Heart left ventricle (tissue), 16 donors: ENCODE results near the gene CEP250. TPM values are rescaled to one million over a fixed set of nuclear protein-coding genes. Genes with fewer than 3 reads are reported as not detected.

Experiments
- ATAC-seq, 4 donors: fragments of 200-7000 bp; cut with Tn5 transposase; one replicate each; pipeline ENCODE4 v1.9.1; 2020 to 2022; ENCODE audit warnings: moderate library complexity in 4 of 4, mild to moderate bottlenecking in 3 of 4, moderate number of reproducible peaks in 1 of 4
- DNase-seq, 5 donors: peaks; one replicate each; pipeline ENCODE4 v3.0.0-alpha.2; 2020
- H3K27ac ChIP-seq, 12 donors: fragments of 200-600 bp; sonication (generic) in 4 of 12; one replicate each; pipeline versions ENCODE4 v1.5.0 to v1.8.0; 2016 to 2022; ENCODE audit warnings: mild to moderate bottlenecking in 2 of 12
- H3K27me3 ChIP-seq, 9 donors: fragments of 200-600 bp; sonication (generic) in 2 of 9; one replicate each; pipeline versions ENCODE4 v1.5.1 to v1.8.0; 2016 to 2022; ENCODE audit warnings: mild to moderate bottlenecking in 3 of 9
- H3K36me3 ChIP-seq, 9 donors: fragments of 200-600 bp; sonication (generic) in 2 of 9; one replicate each; pipeline versions ENCODE4 v1.5.0 to v1.8.0; 2018 to 2022; ENCODE audit warnings: mild to moderate bottlenecking in 2 of 9
- H3K4me1 ChIP-seq, 12 donors: fragments of 200-600 bp; sonication (generic) in 4 of 12; one replicate each; pipeline versions ENCODE4 v1.5.0 to v1.8.0; 2016 to 2022; ENCODE audit warnings: mild to moderate bottlenecking in 3 of 12
- H3K4me3 ChIP-seq, 12 donors: fragments of 200-600 bp; sonication (generic) in 4 of 12; one replicate each; pipeline versions ENCODE4 v1.5.0 to v1.8.0; 2017 to 2022; ENCODE audit warnings: mild to moderate bottlenecking in 9 of 12, moderate library complexity in 4 of 12
- H3K9me3 ChIP-seq, 12 donors: fragments of 200-600 bp; sonication (generic) in 4 of 12; one replicate each; pipeline versions ENCODE4 v1.5.0 to v1.8.0; 2016 to 2022; ENCODE audit warnings: mild to moderate bottlenecking in 1 of 12
- POLR2A ChIP-seq, 2 donors: fragments of 450-650 bp; IDR thresholded peaks; one replicate each; pipeline ENCODE4 v1.6.1; 2017; ENCODE audit warnings: antibody characterized with exemption in 2 of 2, mild to moderate bottlenecking in 2 of 2, moderate library complexity in 2 of 2
- WGBS, 4 donors: extraction: QIAGEN DNeasy Blood & Tissue Kit in 2 of 4; methylation state at CpG; one replicate each; pipeline versions ENCODE4 v1.1.5 to v1.1.7; 2013 to 2018; 5-methylcytosine and 5-hydroxymethylcytosine counted together
- intact Hi-C, 10 donors: fragments of 100-400 bp; cut with DNase I; formaldehyde crosslinking; loops; one replicate each; pipeline versions ENCODE4 v1.11.1 to v1.14.2; 2022
- long read RNA-seq, 3 donors: library from polyadenylated mRNA; unstranded; transcript quantifications; one replicate each; pipeline ENCODE4 v2.0.0, GENCODE V29; 2020 to 2021
- polyA plus RNA-seq, 2 donors: library from polyadenylated mRNA; stranded (reverse); fragments of 200-250 nt; gene quantifications; one replicate each; pipeline ENCODE4 v1.2.3, GENCODE V29; 2013
- total RNA-seq, 9 donors: library from RNA; depleted of rRNA in 2 of 9; stranded (reverse); fragments of >200 nt in 2 of 9; fragmentation: NEBNext Ultra II Directional in 3 of 9; extraction: Animal tissue kit (Norgen Biotek cat#: 25700) in 3 of 9; gene quantifications; one replicate each; pipeline versions ENCODE4 v1.1.0 to v1.2.4, GENCODE V29; 2016 to 2023
- TF ChIP-seq, protein P1 (sequence below), 12 donors: fragments of 200-600 bp; sonication (generic) in 4 of 12; IDR thresholded peaks; one replicate each; pipeline versions ENCODE4 v1.5.0 to v1.8.0; 2018 to 2022; ENCODE audit warnings: antibody characterized with exemption in 12 of 12, mild to moderate bottlenecking in 5 of 12
- donor health status: ischemic (EF 13 %, LVEDD 7.1; RV severe dilation, severe dysfunction).
- donor health status: healthy with polysubstance abuse.
- donor health status: DM: no; HTN: yes; CAD: no.
- donor health status: DM: no; HTN: no; CAD: no.
- donor health status: ischemic (EF 25% LVEDD 6.9; RV normal size, moderate dysfunction).
- donor health status: ischemic (EF 25% LVEDD 5.7; RV mildly dilated, moderate dysfunction).
- donor health status: healthy.
- donor health status: DM: yes; HTN: yes; CAD: no.
- donor health status: ischemic (EF 35%, LVEDD 5.7; RV mildly dilated, moderate dysfunction).
- donor health status: nonischemic (EF 11% LVEDD 7.7; RV severe dilation, severe dysfunction).
- donor health status: DM: yes; HTN: yes; CAD: no.
- donor health status: PGD.
- donor health status: ischemic (EF 29% LVEDD 5.4; RV normal size, mild dysfunction).
- donor health status: nonischemic (EF 23%, LVEDD 6.1; RV moderate dilation, normal function).

Gene CEP250, protein sequence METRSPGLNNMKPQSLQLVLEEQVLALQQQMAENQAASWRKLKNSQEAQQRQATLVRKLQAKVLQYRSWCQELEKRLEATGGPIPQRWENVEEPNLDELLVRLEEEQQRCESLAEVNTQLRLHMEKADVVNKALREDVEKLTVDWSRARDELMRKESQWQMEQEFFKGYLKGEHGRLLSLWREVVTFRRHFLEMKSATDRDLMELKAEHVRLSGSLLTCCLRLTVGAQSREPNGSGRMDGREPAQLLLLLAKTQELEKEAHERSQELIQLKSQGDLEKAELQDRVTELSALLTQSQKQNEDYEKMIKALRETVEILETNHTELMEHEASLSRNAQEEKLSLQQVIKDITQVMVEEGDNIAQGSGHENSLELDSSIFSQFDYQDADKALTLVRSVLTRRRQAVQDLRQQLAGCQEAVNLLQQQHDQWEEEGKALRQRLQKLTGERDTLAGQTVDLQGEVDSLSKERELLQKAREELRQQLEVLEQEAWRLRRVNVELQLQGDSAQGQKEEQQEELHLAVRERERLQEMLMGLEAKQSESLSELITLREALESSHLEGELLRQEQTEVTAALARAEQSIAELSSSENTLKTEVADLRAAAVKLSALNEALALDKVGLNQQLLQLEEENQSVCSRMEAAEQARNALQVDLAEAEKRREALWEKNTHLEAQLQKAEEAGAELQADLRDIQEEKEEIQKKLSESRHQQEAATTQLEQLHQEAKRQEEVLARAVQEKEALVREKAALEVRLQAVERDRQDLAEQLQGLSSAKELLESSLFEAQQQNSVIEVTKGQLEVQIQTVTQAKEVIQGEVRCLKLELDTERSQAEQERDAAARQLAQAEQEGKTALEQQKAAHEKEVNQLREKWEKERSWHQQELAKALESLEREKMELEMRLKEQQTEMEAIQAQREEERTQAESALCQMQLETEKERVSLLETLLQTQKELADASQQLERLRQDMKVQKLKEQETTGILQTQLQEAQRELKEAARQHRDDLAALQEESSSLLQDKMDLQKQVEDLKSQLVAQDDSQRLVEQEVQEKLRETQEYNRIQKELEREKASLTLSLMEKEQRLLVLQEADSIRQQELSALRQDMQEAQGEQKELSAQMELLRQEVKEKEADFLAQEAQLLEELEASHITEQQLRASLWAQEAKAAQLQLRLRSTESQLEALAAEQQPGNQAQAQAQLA (N-terminal part only)
- total RNA-seq (10 to 100 TPM; 11.6 to 21.4 (median 15.4) TPM), polyA plus RNA-seq (10 to 100 TPM; 11.4 to 13.0 TPM)
- long read RNA-seq, donor 1, partial matches to known transcripts: 10 of 24 reads
- long read RNA-seq, donor 1, other reads (novel, unspliced or antisense): 14 of 24 reads
- long read RNA-seq, donor 2, partial matches to known transcripts: 10 of 34 reads
- long read RNA-seq, donor 2, other reads (novel, unspliced or antisense): 24 of 34 reads
- long read RNA-seq, donor 3, partial matches to known transcripts: 8 of 23 reads
- long read RNA-seq, donor 3, other reads (novel, unspliced or antisense): 15 of 23 reads

DNA sequence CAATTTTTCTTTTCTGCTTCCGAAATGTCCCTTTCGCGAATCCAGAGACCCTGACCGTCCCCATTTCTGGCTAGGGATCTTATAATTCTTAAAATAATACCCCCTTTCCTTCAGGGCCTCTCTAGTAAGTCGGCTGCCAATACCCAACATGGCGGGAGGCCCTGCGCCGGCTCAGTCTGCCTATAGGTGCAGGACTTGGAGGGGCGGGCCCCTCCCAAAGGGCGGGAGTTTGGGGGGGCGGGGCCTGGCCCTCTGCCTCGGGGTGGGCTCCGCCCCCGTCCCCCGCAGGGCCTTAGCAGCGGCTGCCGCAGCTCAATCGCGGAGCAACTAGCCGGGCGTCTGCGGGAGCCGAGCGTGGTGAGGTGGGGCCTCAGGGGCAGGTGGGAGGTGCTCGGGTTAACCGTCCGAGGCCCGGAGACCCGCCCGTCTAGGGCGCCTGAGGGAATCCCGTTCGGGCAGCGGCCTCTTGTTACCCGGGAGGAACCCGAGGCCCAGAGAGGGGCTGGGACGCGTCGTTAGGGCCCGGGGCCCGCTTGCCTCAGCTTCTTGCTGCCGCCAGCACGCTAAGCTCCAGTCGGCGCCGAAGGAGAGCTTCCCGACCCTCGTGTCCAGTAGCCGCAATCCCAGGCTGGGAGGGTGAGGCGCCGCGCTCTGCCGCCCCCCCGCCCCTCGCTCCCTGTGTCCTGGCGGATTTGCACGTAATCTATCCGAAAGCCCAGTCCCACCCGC, at the start of gene CEP250:
CEP250 (plus strand) TSS at position 718 of the 729 bp plus-strand sequence. CDS start 6,770 bp downstream, outside the sequence.
- 0 to 1% (median 0%) methylated on average over 35 to 59 of the region's 59 CpGs for whole genome bisulfite sequencing, 4 donors
- DNase-seq (peak; percentile 93 to 97 (median 95)), ATAC-seq (peak; percentile 98 to 99 (median 99))
- peaks cover 0 to 18% (median 8%) of the 10 kb centered on the region in 12 donors for H3K4me1 ChIP-seq
- peaks cover 0 to 7% (median 1%) of the 10 kb centered on the region in 9 donors for H3K36me3 ChIP-seq
- TF ChIP-seq, protein P1, sequence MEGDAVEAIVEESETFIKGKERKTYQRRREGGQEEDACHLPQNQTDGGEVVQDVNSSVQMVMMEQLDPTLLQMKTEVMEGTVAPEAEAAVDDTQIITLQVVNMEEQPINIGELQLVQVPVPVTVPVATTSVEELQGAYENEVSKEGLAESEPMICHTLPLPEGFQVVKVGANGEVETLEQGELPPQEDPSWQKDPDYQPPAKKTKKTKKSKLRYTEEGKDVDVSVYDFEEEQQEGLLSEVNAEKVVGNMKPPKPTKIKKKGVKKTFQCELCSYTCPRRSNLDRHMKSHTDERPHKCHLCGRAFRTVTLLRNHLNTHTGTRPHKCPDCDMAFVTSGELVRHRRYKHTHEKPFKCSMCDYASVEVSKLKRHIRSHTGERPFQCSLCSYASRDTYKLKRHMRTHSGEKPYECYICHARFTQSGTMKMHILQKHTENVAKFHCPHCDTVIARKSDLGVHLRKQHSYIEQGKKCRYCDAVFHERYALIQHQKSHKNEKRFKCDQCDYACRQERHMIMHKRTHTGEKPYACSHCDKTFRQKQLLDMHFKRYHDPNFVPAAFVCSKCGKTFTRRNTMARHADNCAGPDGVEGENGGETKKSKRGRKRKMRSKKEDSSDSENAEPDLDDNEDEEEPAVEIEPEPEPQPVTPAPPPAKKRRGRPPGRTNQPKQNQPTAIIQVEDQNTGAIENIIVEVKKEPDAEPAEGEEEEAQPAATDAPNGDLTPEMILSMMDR (IDR thresholded peaks at IDR 0.05): no peak
- no peak for TF ChIP-seq POLR2A (IDR thresholded peaks at IDR 0.05)
- H3K9me3 ChIP-seq: no peaks in the 10 kb centered on the region
- H3K4me3 ChIP-seq: peak within 1 kb of the TSS; percentile 50 to 99 (median 88)
- intact Hi-C loops: loop anchor here in 1 of 10 donors (10.0 kb wide), 1 partner anchor 630 kb away; the partner anchor contains the start of gene NCOA6
- no peaks in the 10 kb centered on the region for H3K27me3 ChIP-seq
- H3K27ac ChIP-seq: peak within 1 kb of the TSS; percentile 88 to 97 (median 94)

DNA sequence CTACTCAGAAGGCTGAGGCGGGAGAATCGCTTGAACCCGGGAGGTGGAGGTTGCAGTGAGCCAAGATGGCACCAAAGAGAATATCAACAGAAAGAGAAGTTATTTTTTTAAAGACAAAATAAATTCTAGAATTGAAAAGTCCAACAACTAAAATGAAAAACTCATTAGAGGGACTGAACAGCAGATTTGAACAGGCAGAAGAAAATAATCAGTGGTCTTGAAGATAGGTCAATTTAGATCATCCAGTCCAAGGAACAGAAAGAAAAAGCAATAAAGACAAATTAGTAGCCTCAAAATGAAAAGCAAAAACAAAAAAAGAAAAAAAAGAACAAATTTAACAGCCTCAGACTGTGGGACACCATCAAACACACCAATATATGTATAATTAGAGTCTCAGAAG, 49.6 kb upstream of the CEP250 start:
- 93 to 98% (median 96%) methylated on average over 3 of the region's 3 CpGs for WGBS, 4 donors
- Histone ChIP-seq H3K27me3 (no peaks in the 10 kb centered on the region), H3K27ac (no peak overlapping the region), H3K9me3 (peaks cover 0 to 26% (median 2%) of the 10 kb centered on the region in 12 donors), H3K36me3 (peaks cover 0 to 52% (median 44%) of the 10 kb centered on the region in 9 donors), H3K4me3 (no peak overlapping the region), H3K4me1 (peaks cover 0 to 8% (median 1%) of the 10 kb centered on the region in 12 donors)
- no peak for ATAC-seq
- DNase-seq: no peak
- no peak for TF ChIP-seq POLR2A (IDR thresholded peaks at IDR 0.05)
- TF ChIP-seq, protein P1 (IDR thresholded peaks at IDR 0.05): no peak
- intact Hi-C loops: no loop called here

DNA sequence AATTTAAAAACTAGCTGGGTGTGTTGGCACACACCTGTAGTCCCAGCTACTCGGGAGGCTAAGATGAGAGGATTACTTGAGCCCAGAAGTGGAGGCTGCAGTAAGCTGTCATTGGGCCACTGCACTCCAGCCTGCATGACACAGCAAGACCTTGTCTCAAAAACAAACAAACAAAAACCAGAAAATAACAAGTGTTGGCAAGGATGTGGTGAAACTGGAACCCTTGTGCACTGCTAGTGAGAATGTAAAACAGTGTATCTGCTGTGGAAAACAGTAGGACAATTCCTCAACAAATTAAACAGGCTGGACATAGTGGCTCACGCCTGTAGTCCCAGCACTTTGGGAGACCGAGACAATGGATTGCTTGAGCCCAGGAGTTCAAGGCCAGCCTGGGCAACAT, 47.1 kb upstream of the CEP250 start:
- intact Hi-C loops: no loop called here
- 93 to 97% (median 94%) methylated on average over 3 of the region's 3 CpGs for WGBS, 4 donors
- H3K9me3 ChIP-seq: peaks cover 0 to 26% (median 2%) of the 10 kb centered on the region in 12 donors
- no peaks in the 10 kb centered on the region for H3K27me3 ChIP-seq
- peaks cover 0 to 16% (median 7%) of the 10 kb centered on the region in 12 donors for H3K4me1 ChIP-seq
- H3K27ac ChIP-seq: no peak overlapping the region
- TF ChIP-seq, protein P1 (IDR thresholded peaks at IDR 0.05): no peak
- TF ChIP-seq POLR2A (IDR thresholded peaks at IDR 0.05): no peak
- no peak overlapping the region for H3K4me3 ChIP-seq
- peaks cover 0 to 52% (median 44%) of the 10 kb centered on the region in 9 donors for H3K36me3 ChIP-seq
- DNase-seq: no peak
- no peak for ATAC-seq
